Measurements from ENCODE around the gene ERF. TPM values are rescaled to one million over a fixed set of nuclear protein-coding genes. Genes with fewer than 3 reads are reported as not detected.

ERF gene
- total RNA-seq, 1 donor from 2014 or later = 43.1 TPM

GRCh38 chr19:42229301-42229854 is 25.6 kb downstream of the ERF start:
- Histone ChIP-seq H3K79me2 (ENCODE audit: low read depth) (no peaks in the 10 kb centered on the region), H3K4me3 (no peak overlapping the region), H3K4me1 (no peaks in the 10 kb centered on the region), H4K20me1 (ENCODE audit: low read depth) (peaks cover 65% of the 10 kb centered on the region), H3F3A (ENCODE audit: low read depth) (peaks cover 8% of the 10 kb centered on the region), H3K36me3 (no peaks in the 10 kb centered on the region), H3K9ac (no peak overlapping the region), H3K9me3 (ENCODE audit: low read depth) (no peaks in the 10 kb centered on the region), H3K27ac (no peak overlapping the region), H2AFZ (replicated peaks) (no peak overlapping the region), H3K4me2 (no peak overlapping the region), H3K27me3 (no peaks in the 10 kb centered on the region)
- TF ChIP-seq EZH2 (IDR thresholded peaks at IDR 0.05) = no peak
- TF ChIP-seq, protein P1, sequence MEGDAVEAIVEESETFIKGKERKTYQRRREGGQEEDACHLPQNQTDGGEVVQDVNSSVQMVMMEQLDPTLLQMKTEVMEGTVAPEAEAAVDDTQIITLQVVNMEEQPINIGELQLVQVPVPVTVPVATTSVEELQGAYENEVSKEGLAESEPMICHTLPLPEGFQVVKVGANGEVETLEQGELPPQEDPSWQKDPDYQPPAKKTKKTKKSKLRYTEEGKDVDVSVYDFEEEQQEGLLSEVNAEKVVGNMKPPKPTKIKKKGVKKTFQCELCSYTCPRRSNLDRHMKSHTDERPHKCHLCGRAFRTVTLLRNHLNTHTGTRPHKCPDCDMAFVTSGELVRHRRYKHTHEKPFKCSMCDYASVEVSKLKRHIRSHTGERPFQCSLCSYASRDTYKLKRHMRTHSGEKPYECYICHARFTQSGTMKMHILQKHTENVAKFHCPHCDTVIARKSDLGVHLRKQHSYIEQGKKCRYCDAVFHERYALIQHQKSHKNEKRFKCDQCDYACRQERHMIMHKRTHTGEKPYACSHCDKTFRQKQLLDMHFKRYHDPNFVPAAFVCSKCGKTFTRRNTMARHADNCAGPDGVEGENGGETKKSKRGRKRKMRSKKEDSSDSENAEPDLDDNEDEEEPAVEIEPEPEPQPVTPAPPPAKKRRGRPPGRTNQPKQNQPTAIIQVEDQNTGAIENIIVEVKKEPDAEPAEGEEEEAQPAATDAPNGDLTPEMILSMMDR (IDR thresholded peaks at IDR 0.05) = no peak
- TF ChIP-seq EZH2phosphoT487 (IDR thresholded peaks at IDR 0.05) = no peak
- no peak overlapping the region for H3K27ac Mint-ChIP-seq
- H3K4me1 Mint-ChIP-seq = peaks cover 8% of the 10 kb centered on the region
- H3K27me3 Mint-ChIP-seq (ENCODE audit: insufficient read depth, low read depth) = peaks cover 3% of the 10 kb centered on the region
- no peak overlapping the region for H3K4me3 Mint-ChIP-seq
- DNase-seq (ENCODE audit: low spot score) = no peak
- peaks cover 40% of the 10 kb centered on the region for H3K36me3 Mint-ChIP-seq
- no peaks in the 10 kb centered on the region for H3K9me3 Mint-ChIP-seq

GRCh38 chr19:42228641-42229040 is 26.3 kb downstream of the ERF start:
- H3K4me2 ChIP-seq = no peak overlapping the region
- TF ChIP-seq EZH2phosphoT487 (IDR thresholded peaks at IDR 0.05) (no peak), EZH2 (IDR thresholded peaks at IDR 0.05) (no peak)
- TF ChIP-seq, protein P1 (IDR thresholded peaks at IDR 0.05) = no peak
- no peaks in the 10 kb centered on the region for H3K36me3 ChIP-seq
- H3F3A ChIP-seq (ENCODE audit: low read depth) = peaks cover 8% of the 10 kb centered on the region
- Mint-ChIP-seq H3K4me1 (peaks cover 8% of the 10 kb centered on the region), H3K27ac (no peak overlapping the region), H3K36me3 (peaks cover 37% of the 10 kb centered on the region), H3K4me3 (no peak overlapping the region), H3K9me3 (no peaks in the 10 kb centered on the region), H3K27me3 (ENCODE audit: insufficient read depth, low read depth) (peaks cover 3% of the 10 kb centered on the region)
- DNase-seq (ENCODE audit: low spot score) = no peak
- H3K4me1 ChIP-seq = no peaks in the 10 kb centered on the region
- H3K9ac ChIP-seq = no peak overlapping the region
- H2AFZ ChIP-seq (replicated peaks) = no peak overlapping the region
- no peaks in the 10 kb centered on the region for H3K79me2 ChIP-seq (ENCODE audit: low read depth)
- H4K20me1 ChIP-seq (ENCODE audit: low read depth) = peaks cover 57% of the 10 kb centered on the region
- no peaks in the 10 kb centered on the region for H3K9me3 ChIP-seq (ENCODE audit: low read depth)
- no peak overlapping the region for H3K4me3 ChIP-seq
- no peaks in the 10 kb centered on the region for H3K27me3 ChIP-seq
- no peak overlapping the region for H3K27ac ChIP-seq

DNA sequence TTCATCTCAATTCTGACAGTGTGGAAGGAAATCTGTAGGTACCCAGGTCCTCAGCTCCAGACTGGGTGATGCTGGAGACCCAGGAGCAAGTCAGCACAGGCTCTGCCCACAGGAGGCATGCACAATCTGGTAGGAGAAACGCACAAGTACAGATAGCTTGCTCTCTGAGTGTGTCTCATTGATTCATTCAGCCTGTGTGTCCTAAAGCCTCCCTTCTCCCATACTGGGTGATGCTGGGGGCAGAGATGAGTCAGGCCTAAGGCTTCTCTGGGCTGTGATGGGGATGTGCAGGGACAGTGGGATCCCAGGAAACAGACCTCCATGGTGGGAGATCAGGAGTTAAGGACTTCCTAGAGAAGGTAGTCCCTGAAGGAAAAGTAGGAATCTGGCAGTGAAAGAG is 28.0 kb downstream of the ERF start:
- H3K4me1 Mint-ChIP-seq = peaks cover 8% of the 10 kb centered on the region
- DNase-seq (ENCODE audit: low spot score) = no peak
- no peak overlapping the region for H3K4me3 Mint-ChIP-seq
- H3K79me2 ChIP-seq (ENCODE audit: low read depth) = peaks cover 16% of the 10 kb centered on the region
- peaks cover 2% of the 10 kb centered on the region for H3F3A ChIP-seq (ENCODE audit: low read depth)
- no peak overlapping the region for H3K27ac Mint-ChIP-seq
- H3K27ac ChIP-seq = no peak overlapping the region
- no peak overlapping the region for H3K4me2 ChIP-seq
- H3K4me3 ChIP-seq = no peak overlapping the region
- H2AFZ ChIP-seq (replicated peaks) = no peak overlapping the region
- no peaks in the 10 kb centered on the region for H3K4me1 ChIP-seq
- no peaks in the 10 kb centered on the region for H3K27me3 ChIP-seq
- H4K20me1 ChIP-seq (ENCODE audit: low read depth) = peaks cover 48% of the 10 kb centered on the region
- no peak for TF ChIP-seq EZH2 (IDR thresholded peaks at IDR 0.05)
- TF ChIP-seq, protein P1 (IDR thresholded peaks at IDR 0.05) = no peak
- no peak for TF ChIP-seq EZH2phosphoT487 (IDR thresholded peaks at IDR 0.05)
- no peaks in the 10 kb centered on the region for H3K36me3 ChIP-seq
- peaks cover 34% of the 10 kb centered on the region for H3K36me3 Mint-ChIP-seq
- H3K27me3 Mint-ChIP-seq (ENCODE audit: insufficient read depth, low read depth) = peaks cover 3% of the 10 kb centered on the region
- no peaks in the 10 kb centered on the region for H3K9me3 Mint-ChIP-seq
- H3K9ac ChIP-seq = no peak overlapping the region
- H3K9me3 ChIP-seq (ENCODE audit: low read depth) = no peaks in the 10 kb centered on the region
